DOHH2 (cell line): ENCODE measurements around the gene MPZL2.
A peak's percentile ranks its signal among the peaks of the same experiment; 100 is the strongest.

ENCODE experiments used
- H3F3A ChIP-seq: fragments of 200-600 bp; sonication (generic), shearing (Covaris generic); 2 replicates; pipeline ENCODE4 v1.6.0; 2016; ENCODE audit warnings: antibody characterized with exemption, mild to moderate bottlenecking; ENCODE audit not compliant: control insufficient read depth, insufficient read depth
- H3K27ac ChIP-seq: fragments of 200-600 bp; sonication (generic); 2 replicates; pipeline ENCODE4 v1.5.1; 2014; ENCODE audit warnings: low read depth, mild to moderate bottlenecking, low read length, moderate library complexity
- H3K27me3 ChIP-seq: fragments of 200-600 bp; sonication (generic); 2 replicates; pipeline ENCODE4 v1.6.1; 2014; ENCODE audit warnings: mild to moderate bottlenecking, low read length, mixed read lengths; ENCODE audit not compliant: control insufficient read depth
- H3K36me3 ChIP-seq: fragments of 200-600 bp; sonication (generic); 2 replicates; pipeline ENCODE4 v1.6.1; 2014; ENCODE audit warnings: mild to moderate bottlenecking, low read length, moderate library complexity, mixed read lengths; ENCODE audit not compliant: control insufficient read depth
- H3K4me1 ChIP-seq: fragments of 200-600 bp; sonication (generic); 2 replicates; pipeline ENCODE4 v1.6.1; 2014; ENCODE audit warnings: mild to moderate bottlenecking, low read length, mixed read lengths; ENCODE audit not compliant: control insufficient read depth
- H3K4me2 ChIP-seq: fragments of 200-600 bp; sonication (generic); 2 replicates; pipeline ENCODE4 v1.6.0; 2014; ENCODE audit warnings: mild to moderate bottlenecking, low read length, moderate library complexity
- H3K4me3 ChIP-seq: fragments of 200-600 bp; sonication (generic); 2 replicates; pipeline ENCODE4 v1.5.1; 2014; ENCODE audit warnings: mild to moderate bottlenecking, low read length, mixed read lengths
- H3K79me2 ChIP-seq: fragments of 200-600 bp; sonication (generic); 2 replicates; pipeline ENCODE4 v1.6.1; 2014; ENCODE audit warnings: mild to moderate bottlenecking, low read length, mixed read lengths; ENCODE audit not compliant: control insufficient read depth
- H3K9me2 ChIP-seq: fragments of 200-600 bp; sonication (generic); replicated peaks from 2 replicates; pipeline ENCODE4 v1.6.1; 2014; ENCODE audit warnings: mild to moderate bottlenecking, low read length, mixed read lengths; ENCODE audit not compliant: control insufficient read depth
- H3K9me3 ChIP-seq: fragments of 200-600 bp; sonication (generic); 2 replicates; pipeline ENCODE4 v1.6.1; 2014; ENCODE audit warnings: antibody characterized with exemption, low read length, mixed read lengths; ENCODE audit not compliant: control insufficient read depth, insufficient read depth
- H4K20me1 ChIP-seq: fragments of 200-600 bp; sonication (generic); 2 replicates; pipeline ENCODE4 v1.6.0; 2014; ENCODE audit warnings: low read depth, mild to moderate bottlenecking, antibody characterized with exemption, low read length, moderate library complexity; ENCODE audit not compliant: control insufficient read depth, insufficient read depth
- CTCF ChIP-seq: fragments of 200-600 bp; sonication (generic); IDR thresholded peaks from one replicate; pipeline ENCODE4 v1.5.1; 2014; ENCODE audit warnings: antibody characterized with exemption, mild to moderate bottlenecking, low read depth, low read length; ENCODE audit not compliant: poor library complexity, severe bottlenecking
- EZH2phosphoT487 ChIP-seq: fragments of 200-600 bp; sonication (generic); IDR thresholded peaks from 2 replicates; pipeline ENCODE4 v1.6.1; 2017; ENCODE audit warnings: borderline replicate concordance, mild to moderate bottlenecking, antibody characterized with exemption, low read length, moderate library complexity, mixed read lengths

Gene MPZL2

GRCh38 chr11:118306556-118306955 lies 42.5 kb upstream of the MPZL2 start:
- Histone ChIP-seq H3K4me1 (peaks cover 35% of the 10 kb centered on the region), H3K27ac (no peak overlapping the region), H4K20me1 (no peaks in the 10 kb centered on the region), H3K9me2 (no peaks in the 10 kb centered on the region), H3K4me2 (no peak overlapping the region), H3K9me3 (no peaks in the 10 kb centered on the region), H3K27me3 (no peaks in the 10 kb centered on the region), H3F3A (peaks cover 8% of the 10 kb centered on the region; the same call in 1 of the 2 replicates), H3K36me3 (no peaks in the 10 kb centered on the region), H3K79me2 (no peaks in the 10 kb centered on the region), H3K4me3 (no peak overlapping the region)
- TF ChIP-seq EZH2phosphoT487 (no peak), CTCF (no peak)

- Histone ChIP-seq H3K36me3 (no peaks in the 10 kb centered on the region), H3K4me1 (peaks cover 27% of the 10 kb centered on the region), H3K4me2 (peak overlapping the region; percentile 24), H3K9me2 (no peaks in the 10 kb centered on the region), H3K79me2 (no peaks in the 10 kb centered on the region), H4K20me1 (no peaks in the 10 kb centered on the region), H3K4me3 (no peak overlapping the region), H3F3A (peaks cover 3% of the 10 kb centered on the region; the same call in 1 of the 2 replicates), H3K9me3 (no peaks in the 10 kb centered on the region), H3K27me3 (no peaks in the 10 kb centered on the region), H3K27ac (no peak overlapping the region)
- TF ChIP-seq CTCF (no peak), EZH2phosphoT487 (no peak)
Measured at GRCh38 chr11:118305726-118306125, 41.6 kb upstream of the MPZL2 start.

GRCh38 chr11:118304568-118305248 lies 40.6 kb upstream of the MPZL2 start, which contains the start of gene CD3E:
CD3E (plus strand) TSS chr11:118304730; CDS start chr11:118304953, 223 bp downstream.
- H3K79me2 ChIP-seq, result no peaks in the 10 kb centered on the region

More at GRCh38 chr11:118304568-118305248, 40.6 kb upstream of the MPZL2 start, which contains the start of gene CD3E:
- peak within 1 kb of the TSS; percentile 2; the same call in 1 of the 2 replicates for H3K4me3 ChIP-seq
- H3K27me3 ChIP-seq, result no peaks in the 10 kb centered on the region
- H3K27ac ChIP-seq, result no peak within 1 kb of the TSS
- no peaks in the 10 kb centered on the region for H3K9me3 ChIP-seq
- H3K4me1 ChIP-seq, result peaks cover 26% of the 10 kb centered on the region
- TF ChIP-seq EZH2phosphoT487, result no peak
- no peak for TF ChIP-seq CTCF
- H3K36me3 ChIP-seq, result no peaks in the 10 kb centered on the region
- no peaks in the 10 kb centered on the region for H4K20me1 ChIP-seq
- peaks cover 2% of the 10 kb centered on the region; the same call in 1 of the 2 replicates for H3F3A ChIP-seq
- H3K9me2 ChIP-seq, result no peaks in the 10 kb centered on the region
- peak within 1 kb of the TSS; percentile 21; the same call in 1 of the 2 replicates for H3K4me2 ChIP-seq
